Stomach (tissue), 9 donors: Measurements from ENCODE around the gene SRSF3. TPM values are rescaled to one million over a fixed set of nuclear protein-coding genes. Genes with fewer than 3 reads are reported as not detected.
"Not testable (repeated sequence)": the region's sequence is repeated elsewhere in the genome, so short reads cannot be mapped to it uniquely, and the experiment has no call there.

Experiments used
- DNase-seq, 2 donors: peaks; one replicate each; pipeline versions ENCODE4 v3.0.0 to v3.0.0-alpha.2; 2013 to 2019
- H3K27ac ChIP-seq, 5 donors: fragments of 200-600 bp in 4 of 5; sonication (generic) in 4 of 5; one replicate each; pipeline ENCODE4 v1.5.1; 2013 to 2019; ENCODE audit warnings: mild to moderate bottlenecking in 1 of 5, moderate library complexity in 1 of 5
- H3K27me3 ChIP-seq, 3 donors: fragments of 200-600 bp; sonication (generic); one replicate each; pipeline ENCODE4 v1.5.1; 2017 to 2019; ENCODE audit warnings: mixed run types in 1 of 3
- H3K36me3 ChIP-seq, 4 donors: fragments of 200-600 bp; sonication (generic); 1 replicate in 3 of 4; 2 replicates in 1 of 4; pipeline ENCODE4 v1.5.1; 2016 to 2019
- H3K4me1 ChIP-seq, 4 donors: fragments of 200-600 bp; sonication (generic); one replicate each; pipeline ENCODE4 v1.5.1; 2016 to 2019
- H3K4me3 ChIP-seq, 4 donors: fragments of 200-600 bp; sonication (generic) in 3 of 4; one replicate each; pipeline ENCODE4 v1.5.1; 2016 to 2019; ENCODE audit warnings: mild to moderate bottlenecking in 1 of 4
- H3K9me3 ChIP-seq, 4 donors: fragments of 200-600 bp; sonication (generic); one replicate each; pipeline ENCODE4 v1.5.1; 2016 to 2019
- EP300 ChIP-seq: sonication (generic); formaldehyde crosslinking; IDR thresholded peaks from one replicate; pipeline ENCODE4 v1.6.1; 2017; ENCODE audit warnings: antibody characterized with exemption
- POLR2A ChIP-seq, 4 donors: fragments of 450-650 bp; IDR thresholded peaks; one replicate each; pipeline ENCODE4 v1.6.1; 2016; ENCODE audit warnings: antibody characterized with exemption in 4 of 4, control low read depth in 2 of 4, mild to moderate bottlenecking in 1 of 4, moderate library complexity in 1 of 4
- POLR2AphosphoS5 ChIP-seq, 3 donors: sonication (generic); formaldehyde crosslinking; IDR thresholded peaks; one replicate each; pipeline ENCODE4 v1.6.1; 2016; ENCODE audit warnings: antibody characterized with exemption in 3 of 3
- WGBS, 5 donors: extraction: QIAGEN DNeasy Blood & Tissue Kit in 3 of 5; methylation state at CpG; one replicate each; pipeline versions ENCODE4 v1.1.5 to v1.1.7; 2013 to 2018; 5-methylcytosine and 5-hydroxymethylcytosine counted together
- intact Hi-C: fragments of 100-400 bp; cut with DNase I; formaldehyde crosslinking; loops from one replicate; pipeline ENCODE4 v1.15.1; 2023; ENCODE audit warnings: low total_unique reads
- polyA plus RNA-seq, 3 donors: library from polyadenylated mRNA; stranded (reverse); fragments of 200-250 nt; gene quantifications; one replicate each; pipeline ENCODE4 v1.2.3, GENCODE V29; 2013
- total RNA-seq, 5 donors: library from RNA; depleted of rRNA; stranded (reverse); fragments of >200 nt; gene quantifications; one replicate each; pipeline versions ENCODE4 v1.1.0 to v1.2.3, GENCODE V29; 2014 to 2016
- TF ChIP-seq, protein P1 (sequence below), 7 experiments: fragments of 450-650 bp in 4 of 7; fragments of 200-600 bp in 3 of 7; sonication (generic) in 3 of 7; IDR thresholded peaks; one replicate each; pipeline ENCODE4 v1.5.1; 2016 to 2019; ENCODE audit warnings: antibody characterized with exemption in 7 of 7, control low read depth in 2 of 7, mild to moderate bottlenecking in 1 of 7
- donor health status: healthy with polysubstance abuse.
- donor health status: Bipolar disorder and iron deficiency.
- donor health status: healthy.

The SRSF3 gene
- total and polyA plus RNA-seq, 8 donors = 77.2 to 250 (median 146) TPM

DNA sequence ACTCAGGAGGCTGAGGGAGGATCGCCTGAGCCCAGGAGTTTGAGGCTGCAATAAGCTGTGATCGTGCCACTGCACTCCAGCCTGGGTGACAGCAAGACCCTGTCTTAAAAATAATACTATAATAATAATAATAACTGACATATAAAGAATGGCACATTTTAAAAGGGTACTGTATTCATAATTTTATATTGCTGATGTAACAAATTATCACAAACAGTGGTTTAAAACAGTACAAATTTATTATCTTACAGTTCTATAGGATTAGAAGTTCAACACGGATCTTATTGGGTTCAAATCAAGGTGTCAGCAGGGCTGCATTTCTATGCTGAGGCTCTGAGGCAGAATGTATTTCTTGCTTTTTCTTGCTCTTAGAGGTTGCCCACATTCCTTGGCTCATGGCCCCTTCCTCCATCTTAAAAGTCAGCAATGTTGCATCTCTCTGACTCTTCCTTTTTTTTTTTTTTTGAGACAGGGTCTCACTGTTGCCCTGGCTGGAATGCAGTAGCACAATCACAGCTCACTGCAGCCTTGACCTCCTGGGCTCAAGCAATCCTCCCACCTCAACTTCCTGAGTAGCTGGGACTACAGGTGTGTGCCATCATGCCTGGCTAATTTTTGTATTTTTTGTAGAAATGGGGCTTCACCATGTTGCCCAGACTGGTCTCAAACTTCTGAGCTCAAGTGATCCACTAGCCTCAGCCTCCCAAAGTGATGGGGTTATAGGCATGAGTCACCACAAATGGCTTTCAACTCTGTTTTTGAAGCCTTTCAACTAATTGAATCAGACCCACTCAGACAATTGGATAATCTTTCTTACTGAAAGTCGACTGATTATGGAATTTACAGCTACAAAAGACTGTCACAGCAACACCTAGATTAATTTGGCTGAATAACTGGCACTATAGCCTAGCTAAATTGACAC, 22.8 kb upstream of the SRSF3 start:
- Histone ChIP-seq H3K9me3 (peaks cover 0 to 7% (median 0%) of the 10 kb centered on the region in 4 donors), H3K36me3 (no peaks in the 10 kb centered on the region), H3K27me3 (no peaks in the 10 kb centered on the region), H3K27ac (no peak overlapping the region), H3K4me1 (no peaks in the 10 kb centered on the region), H3K4me3 (no peak overlapping the region)
- TF ChIP-seq, protein P1, sequence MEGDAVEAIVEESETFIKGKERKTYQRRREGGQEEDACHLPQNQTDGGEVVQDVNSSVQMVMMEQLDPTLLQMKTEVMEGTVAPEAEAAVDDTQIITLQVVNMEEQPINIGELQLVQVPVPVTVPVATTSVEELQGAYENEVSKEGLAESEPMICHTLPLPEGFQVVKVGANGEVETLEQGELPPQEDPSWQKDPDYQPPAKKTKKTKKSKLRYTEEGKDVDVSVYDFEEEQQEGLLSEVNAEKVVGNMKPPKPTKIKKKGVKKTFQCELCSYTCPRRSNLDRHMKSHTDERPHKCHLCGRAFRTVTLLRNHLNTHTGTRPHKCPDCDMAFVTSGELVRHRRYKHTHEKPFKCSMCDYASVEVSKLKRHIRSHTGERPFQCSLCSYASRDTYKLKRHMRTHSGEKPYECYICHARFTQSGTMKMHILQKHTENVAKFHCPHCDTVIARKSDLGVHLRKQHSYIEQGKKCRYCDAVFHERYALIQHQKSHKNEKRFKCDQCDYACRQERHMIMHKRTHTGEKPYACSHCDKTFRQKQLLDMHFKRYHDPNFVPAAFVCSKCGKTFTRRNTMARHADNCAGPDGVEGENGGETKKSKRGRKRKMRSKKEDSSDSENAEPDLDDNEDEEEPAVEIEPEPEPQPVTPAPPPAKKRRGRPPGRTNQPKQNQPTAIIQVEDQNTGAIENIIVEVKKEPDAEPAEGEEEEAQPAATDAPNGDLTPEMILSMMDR (IDR thresholded peaks at IDR 0.05) = no peak
- no peak for TF ChIP-seq POLR2AphosphoS5 (IDR thresholded peaks at IDR 0.05)
- no peak for TF ChIP-seq EP300
- no peak for TF ChIP-seq POLR2A (IDR thresholded peaks at IDR 0.05)
- no peak for DNase-seq
- 84 to 91% (median 86%) methylated on average over 4 of the region's 4 CpGs for WGBS, 5 donors
- intact Hi-C loops = no loop called here

DNA sequence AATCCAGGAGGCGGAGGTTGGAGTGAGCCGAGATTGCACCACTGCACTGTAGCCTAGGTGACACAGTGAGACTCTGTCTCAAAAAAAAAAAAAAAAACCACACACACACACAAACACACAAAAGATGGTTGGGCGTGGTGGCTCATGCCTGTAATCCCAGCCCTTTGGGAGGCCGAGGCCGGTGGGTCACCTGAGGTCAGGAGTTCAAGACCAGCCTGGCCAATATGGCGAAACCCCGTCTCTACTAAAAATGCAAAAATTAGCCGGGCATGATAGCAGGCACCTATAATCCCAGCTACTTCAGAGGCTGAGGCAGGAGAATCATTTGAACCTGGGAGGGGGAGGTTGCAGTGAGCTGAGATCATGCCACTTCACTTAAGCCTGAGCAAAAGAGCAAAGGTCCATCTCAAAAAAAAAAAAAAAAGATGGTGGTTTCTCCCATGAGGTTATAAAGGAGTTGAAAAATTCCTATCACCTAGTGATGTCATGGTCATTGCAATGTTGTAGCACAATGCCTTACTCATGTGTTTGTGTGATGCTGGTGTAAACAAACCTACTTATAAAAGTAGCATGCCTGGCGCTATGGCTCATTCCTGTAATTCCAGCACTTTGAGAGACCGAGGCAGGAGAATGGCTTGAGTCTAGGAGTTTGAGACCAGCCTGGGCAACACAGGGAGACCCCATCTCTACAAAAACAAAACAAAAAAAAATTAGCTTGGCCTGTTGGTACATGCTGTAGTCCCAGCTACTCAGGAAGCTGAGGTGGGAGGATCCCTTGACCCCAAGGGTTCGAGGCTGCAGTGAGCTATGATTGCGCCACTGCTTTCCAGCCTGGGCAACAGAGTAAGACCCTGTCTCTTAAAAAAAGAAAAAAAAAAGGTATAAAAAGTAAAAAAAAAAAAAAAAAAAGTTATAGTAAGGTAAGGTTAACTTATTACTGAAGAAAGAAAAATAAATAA, 21.5 kb upstream of the SRSF3 start:
- H3K4me3 ChIP-seq, H3K27me3 ChIP-seq, H3K36me3 ChIP-seq, H3K27ac ChIP-seq, H3K9me3 ChIP-seq, H3K4me1 ChIP-seq, DNase-seq, intact Hi-C loops: not testable (repeated sequence)
- 90 to 95% (median 92%) methylated on average over 12 of the region's 12 CpGs for WGBS, 5 donors

GRCh38 chr6:36574679-36575078, 19.5 kb upstream of the SRSF3 start:
- peaks cover 0 to 13% (median 6%) of the 10 kb centered on the region in 4 donors for H3K4me1 ChIP-seq
- no peaks in the 10 kb centered on the region for H3K27me3 ChIP-seq
- DNase-seq = no peak
- no peak for TF ChIP-seq EP300
- no peak for TF ChIP-seq POLR2A (IDR thresholded peaks at IDR 0.05)
- TF ChIP-seq, protein P1 (IDR thresholded peaks at IDR 0.05) = no peak
- TF ChIP-seq POLR2AphosphoS5 (IDR thresholded peaks at IDR 0.05) = no peak
- H3K27ac ChIP-seq = no peak overlapping the region
- intact Hi-C loops = no loop called here
- H3K4me3 ChIP-seq = no peak overlapping the region
- no peaks in the 10 kb centered on the region for H3K36me3 ChIP-seq
- peaks cover 0 to 7% (median 0%) of the 10 kb centered on the region in 4 donors for H3K9me3 ChIP-seq

DNA sequence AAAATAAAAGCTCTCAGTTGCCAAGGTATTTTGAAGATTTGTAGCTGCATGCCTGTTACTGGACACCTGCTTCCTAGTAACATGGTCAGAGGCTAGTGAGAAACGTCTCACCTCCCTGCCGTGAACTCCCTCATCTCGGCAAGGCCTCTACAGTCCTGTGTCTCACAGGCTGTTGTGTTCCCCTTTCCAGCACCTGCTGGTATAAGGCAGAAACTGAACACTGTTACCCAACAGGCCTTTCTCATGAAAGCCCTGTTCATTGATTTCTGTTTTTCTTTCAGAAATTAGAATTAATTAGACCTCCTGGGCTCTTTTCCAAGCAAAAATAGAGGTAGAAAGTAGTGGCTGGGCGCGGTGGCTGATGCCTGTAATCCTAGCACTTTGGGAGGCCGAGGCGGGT, 17.6 kb upstream of the SRSF3 start:
- DNase-seq = no peak
- H3K36me3 ChIP-seq = no peaks in the 10 kb centered on the region
- no peak overlapping the region for H3K4me3 ChIP-seq
- peaks cover 0 to 2% (median 0%) of the 10 kb centered on the region in 4 donors for H3K9me3 ChIP-seq
- H3K27me3 ChIP-seq = no peaks in the 10 kb centered on the region
- WGBS, 5 donors = 89 to 94% (median 91%) methylated on average over 7 of the region's 7 CpGs
- intact Hi-C loops = no loop called here
- no peak for TF ChIP-seq POLR2AphosphoS5 (IDR thresholded peaks at IDR 0.05)
- TF ChIP-seq EP300 = no peak
- TF ChIP-seq, protein P1 (IDR thresholded peaks at IDR 0.05) = no peak
- no peak for TF ChIP-seq POLR2A (IDR thresholded peaks at IDR 0.05)
- H3K27ac ChIP-seq = no peak overlapping the region
- peaks cover 0 to 19% (median 12%) of the 10 kb centered on the region in 4 donors for H3K4me1 ChIP-seq
